OCI-LY3 (cell line): ENCODE data around the gene FERMT1.

ENCODE experiments used
- H2AFZ ChIP-seq: fragments of 200-600, 300-600 bp; shearing (Covaris generic); 2 replicates; pipeline ENCODE4 v1.6.0; 2014; ENCODE audit warnings: antibody characterized with exemption, low read depth, low read length
- H3K27ac ChIP-seq: fragments of 200-600, 300-600 bp; sonication (generic); 2 replicates; pipeline ENCODE4 v1.5.1; 2014; ENCODE audit warnings: mild to moderate bottlenecking, low read length, moderate library complexity, mixed read lengths
- H3K27me3 ChIP-seq: fragments of 200-600, 300-600 bp; sonication (generic); 2 replicates; pipeline ENCODE4 v1.6.1; 2014; ENCODE audit warnings: low read depth, low read length, mixed read lengths
- H3K36me3 ChIP-seq: fragments of 200-600, 300-600 bp; sonication (generic); replicated peaks from 2 replicates; pipeline ENCODE3; 2014; ENCODE audit warnings: low read depth, low read length, mixed read lengths
- H3K4me1 ChIP-seq: fragments of 300-600, 200-600 bp; sonication (generic); 2 replicates; pipeline ENCODE4 v1.6.1; 2014; ENCODE audit warnings: low read length, mixed read lengths
- H3K4me2 ChIP-seq: fragments of 200-600, 300-600 bp; sonication (generic); 2 replicates; pipeline ENCODE4 v1.6.1; 2014; ENCODE audit warnings: low read length, mixed read lengths
- H3K4me3 ChIP-seq: fragments of 300-600, 200-600 bp; sonication (generic); 2 replicates; pipeline ENCODE4 v1.5.1; 2014; ENCODE audit warnings: antibody characterized with exemption, mild to moderate bottlenecking, low read length, moderate library complexity
- H3K79me2 ChIP-seq: fragments of 300-600, 200-600 bp; shearing (Covaris generic); 2 replicates; pipeline ENCODE4 v1.6.1; 2014; ENCODE audit warnings: mild to moderate bottlenecking, low read length, mixed read lengths
- H3K9ac ChIP-seq: fragments of 300-600, 200-600 bp; shearing (Covaris generic); 2 replicates; pipeline ENCODE4 v1.6.0; 2014; ENCODE audit warnings: mild to moderate bottlenecking, low read length, moderate library complexity
- H3K9me3 ChIP-seq: fragments of 200-600, 300-600 bp; shearing (Covaris generic); 2 replicates; pipeline ENCODE4 v1.6.1; 2014; ENCODE audit warnings: low read length, mixed read lengths; ENCODE audit not compliant: insufficient read depth
- H4K20me1 ChIP-seq: fragments of 200-600, 300-600 bp; sonication (generic); 2 replicates; pipeline ENCODE4 v1.6.1; 2016; ENCODE audit warnings: low read length, mixed read lengths; ENCODE audit not compliant: insufficient read depth
- EZH2phosphoT487 ChIP-seq: fragments of 200-600 bp; shearing (Covaris generic); IDR thresholded peaks from 2 replicates; pipeline ENCODE4 v1.6.1; 2018; ENCODE audit warnings: antibody characterized with exemption, mixed run types, low read depth
- TF ChIP-seq, protein P1 (sequence below): fragments of 200-600, 300-600 bp; sonication (generic); IDR thresholded peaks from 2 replicates; pipeline ENCODE4 v1.5.1; 2014; ENCODE audit warnings: antibody characterized with exemption, low read length, low read depth

Gene FERMT1, protein sequence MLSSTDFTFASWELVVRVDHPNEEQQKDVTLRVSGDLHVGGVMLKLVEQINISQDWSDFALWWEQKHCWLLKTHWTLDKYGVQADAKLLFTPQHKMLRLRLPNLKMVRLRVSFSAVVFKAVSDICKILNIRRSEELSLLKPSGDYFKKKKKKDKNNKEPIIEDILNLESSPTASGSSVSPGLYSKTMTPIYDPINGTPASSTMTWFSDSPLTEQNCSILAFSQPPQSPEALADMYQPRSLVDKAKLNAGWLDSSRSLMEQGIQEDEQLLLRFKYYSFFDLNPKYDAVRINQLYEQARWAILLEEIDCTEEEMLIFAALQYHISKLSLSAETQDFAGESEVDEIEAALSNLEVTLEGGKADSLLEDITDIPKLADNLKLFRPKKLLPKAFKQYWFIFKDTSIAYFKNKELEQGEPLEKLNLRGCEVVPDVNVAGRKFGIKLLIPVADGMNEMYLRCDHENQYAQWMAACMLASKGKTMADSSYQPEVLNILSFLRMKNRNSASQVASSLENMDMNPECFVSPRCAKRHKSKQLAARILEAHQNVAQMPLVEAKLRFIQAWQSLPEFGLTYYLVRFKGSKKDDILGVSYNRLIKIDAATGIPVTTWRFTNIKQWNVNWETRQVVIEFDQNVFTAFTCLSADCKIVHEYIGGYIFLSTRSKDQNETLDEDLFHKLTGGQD

DNA sequence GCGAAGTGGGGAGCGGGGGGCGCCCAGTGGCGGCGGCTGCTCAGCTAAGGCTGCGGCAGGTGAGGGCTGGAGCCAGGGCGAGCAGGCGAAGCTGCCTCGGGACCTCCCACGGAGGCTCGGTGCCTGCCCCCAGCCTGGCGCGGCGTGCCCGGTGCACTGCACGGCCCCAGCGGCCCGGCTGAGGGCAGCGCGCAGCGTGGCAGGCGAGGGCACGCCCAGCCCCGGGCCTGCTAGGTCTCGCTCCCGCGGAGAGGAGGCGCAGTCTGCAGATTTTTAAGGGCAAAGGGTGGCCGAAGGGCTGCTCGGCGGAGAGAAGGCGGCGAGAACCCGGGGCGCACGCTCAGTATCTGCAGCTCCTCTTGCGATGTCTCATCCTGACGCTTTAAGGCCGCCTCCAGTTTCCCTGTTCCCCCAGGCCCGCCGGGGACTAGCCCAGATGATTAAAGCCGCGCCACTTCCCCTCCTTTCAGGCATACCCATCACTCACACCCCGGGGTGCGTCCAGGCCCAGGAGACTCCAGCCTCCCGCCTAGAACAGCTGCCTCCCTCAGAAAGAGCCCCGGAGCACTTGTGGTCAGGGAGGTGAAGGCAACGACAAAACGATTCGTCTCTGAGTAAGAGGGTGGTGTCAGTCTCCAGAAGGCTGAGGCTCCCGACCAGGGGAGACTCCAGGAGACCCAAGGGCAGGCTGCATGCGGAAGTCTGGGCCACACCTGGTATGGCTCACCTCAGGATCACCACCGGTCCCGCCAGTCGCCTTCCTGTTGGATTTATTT, at the start of gene FERMT1:
Gene FERMT1, minus strand, starts transcription at position 158 of the 776 bp plus-strand sequence. CDS start 3,476 bp downstream, outside the sequence.
- Histone ChIP-seq H4K20me1 (no peaks in the 10 kb centered on the region), H3K9me3 (no peaks in the 10 kb centered on the region), H3K27me3 (peaks cover 19% of the 10 kb centered on the region; the same call in 1 of the 2 replicates), H2AFZ (no peak within 1 kb of the TSS), H3K4me3 (no peak within 1 kb of the TSS), H3K27ac (no peak within 1 kb of the TSS), H3K79me2 (no peaks in the 10 kb centered on the region), H3K9ac (no peak within 1 kb of the TSS), H3K36me3 (no peaks in the 10 kb centered on the region), H3K4me1 (no peaks in the 10 kb centered on the region), H3K4me2 (no peak within 1 kb of the TSS)
- TF ChIP-seq, protein P1, sequence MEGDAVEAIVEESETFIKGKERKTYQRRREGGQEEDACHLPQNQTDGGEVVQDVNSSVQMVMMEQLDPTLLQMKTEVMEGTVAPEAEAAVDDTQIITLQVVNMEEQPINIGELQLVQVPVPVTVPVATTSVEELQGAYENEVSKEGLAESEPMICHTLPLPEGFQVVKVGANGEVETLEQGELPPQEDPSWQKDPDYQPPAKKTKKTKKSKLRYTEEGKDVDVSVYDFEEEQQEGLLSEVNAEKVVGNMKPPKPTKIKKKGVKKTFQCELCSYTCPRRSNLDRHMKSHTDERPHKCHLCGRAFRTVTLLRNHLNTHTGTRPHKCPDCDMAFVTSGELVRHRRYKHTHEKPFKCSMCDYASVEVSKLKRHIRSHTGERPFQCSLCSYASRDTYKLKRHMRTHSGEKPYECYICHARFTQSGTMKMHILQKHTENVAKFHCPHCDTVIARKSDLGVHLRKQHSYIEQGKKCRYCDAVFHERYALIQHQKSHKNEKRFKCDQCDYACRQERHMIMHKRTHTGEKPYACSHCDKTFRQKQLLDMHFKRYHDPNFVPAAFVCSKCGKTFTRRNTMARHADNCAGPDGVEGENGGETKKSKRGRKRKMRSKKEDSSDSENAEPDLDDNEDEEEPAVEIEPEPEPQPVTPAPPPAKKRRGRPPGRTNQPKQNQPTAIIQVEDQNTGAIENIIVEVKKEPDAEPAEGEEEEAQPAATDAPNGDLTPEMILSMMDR: no peak
- TF ChIP-seq EZH2phosphoT487: no peak

DNA sequence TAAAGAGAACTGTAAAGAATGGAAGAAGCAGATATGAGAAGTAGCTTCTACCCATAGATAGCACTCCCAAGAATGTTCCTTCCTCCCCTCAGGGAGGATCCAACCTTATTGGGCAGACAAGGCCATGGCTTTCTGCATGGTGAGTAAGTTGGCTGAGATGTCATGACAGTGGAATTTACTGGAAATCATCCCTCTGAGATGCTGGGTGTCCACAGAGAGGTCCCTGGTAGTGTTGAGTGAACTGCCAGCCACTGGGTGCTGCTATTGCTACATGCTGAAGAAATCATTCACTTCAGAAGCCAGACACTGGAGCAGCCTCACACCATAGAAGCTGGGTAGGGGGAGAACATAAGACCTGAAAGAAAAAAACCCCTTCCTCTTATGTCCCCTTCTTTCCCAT, 46.4 kb upstream of the FERMT1 start:
- H3K4me1 ChIP-seq: no peaks in the 10 kb centered on the region
- H3K79me2 ChIP-seq: no peaks in the 10 kb centered on the region
- H3K4me2 ChIP-seq: no peak overlapping the region
- H3K9ac ChIP-seq: no peak overlapping the region
- TF ChIP-seq, protein P1: no peak
- no peak for TF ChIP-seq EZH2phosphoT487
- H2AFZ ChIP-seq: no peak overlapping the region
- H3K27ac ChIP-seq: no peak overlapping the region
- no peaks in the 10 kb centered on the region for H3K36me3 ChIP-seq
- no peaks in the 10 kb centered on the region for H3K9me3 ChIP-seq
- H3K4me3 ChIP-seq: no peak overlapping the region
- peaks cover 32% of the 10 kb centered on the region; the same call in 1 of the 2 replicates for H3K27me3 ChIP-seq
- no peaks in the 10 kb centered on the region; the same call in 1 of the 2 replicates for H4K20me1 ChIP-seq

DNA sequence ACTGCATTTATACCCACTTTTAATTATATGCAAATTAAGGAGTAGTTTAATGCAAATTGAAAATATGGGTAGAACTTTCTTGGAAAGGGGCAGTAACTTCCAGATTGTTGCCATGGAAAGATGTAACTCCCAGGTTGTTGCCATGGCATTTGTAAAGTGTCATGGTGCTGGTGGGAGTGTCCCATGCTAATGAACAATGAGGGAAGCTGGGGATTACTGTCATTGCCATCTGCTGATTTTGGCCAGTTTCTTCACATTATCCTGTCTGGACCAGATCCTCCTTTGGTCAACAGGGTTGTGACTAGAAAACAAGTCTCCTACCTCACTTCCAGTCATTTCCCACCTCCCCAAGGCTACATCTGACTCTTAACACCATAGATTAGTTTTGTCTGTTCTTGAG, 45.4 kb upstream of the FERMT1 start:
- H3K4me3 ChIP-seq: no peak overlapping the region
- peaks cover 39% of the 10 kb centered on the region; the same call in 1 of the 2 replicates for H3K27me3 ChIP-seq
- no peaks in the 10 kb centered on the region for H3K4me1 ChIP-seq
- no peaks in the 10 kb centered on the region for H3K36me3 ChIP-seq
- H4K20me1 ChIP-seq: no peaks in the 10 kb centered on the region; the same call in 1 of the 2 replicates
- TF ChIP-seq, protein P1: no peak
- TF ChIP-seq EZH2phosphoT487: no peak
- no peaks in the 10 kb centered on the region for H3K79me2 ChIP-seq
- no peak overlapping the region for H3K4me2 ChIP-seq
- no peak overlapping the region for H3K9ac ChIP-seq
- no peak overlapping the region for H3K27ac ChIP-seq
- H3K9me3 ChIP-seq: no peaks in the 10 kb centered on the region
- H2AFZ ChIP-seq: no peak overlapping the region
